GM12874 (cell line): ENCODE results near the gene CDH13.

Experiments
- CTCF ChIP-seq: IDR thresholded peaks from 2 replicates; pipeline ENCODE4 v1.5.1; 2011; ENCODE audit warnings: low read depth, mild to moderate bottlenecking, control low read depth, low read length, moderate library complexity; ENCODE audit not compliant: insufficient read depth

The CDH13 gene

GRCh38 chr16:83044589-83044988 is 417.8 kb downstream of the CDH13 start:
- no peak for TF ChIP-seq CTCF

GRCh38 chr16:83045790-83046189 is 419.0 kb downstream of the CDH13 start:
- TF ChIP-seq CTCF = no peak

- no peak for TF ChIP-seq CTCF
Measured at GRCh38 chr16:83046664-83047063, 419.9 kb downstream of the CDH13 start.

- no peak for TF ChIP-seq CTCF
Measured at GRCh38 chr16:83051451-83051850, 424.7 kb downstream of the CDH13 start.

- no peak for TF ChIP-seq CTCF
Measured at GRCh38 chr16:83054283-83054682, 427.5 kb downstream of the CDH13 start.

- TF ChIP-seq CTCF = no peak
Measured at GRCh38 chr16:83058376-83058775, 431.6 kb downstream of the CDH13 start.

GRCh38 chr16:83059237-83059636 is 432.5 kb downstream of the CDH13 start:
- TF ChIP-seq CTCF = no peak

GRCh38 chr16:83066011-83066410 is 439.2 kb downstream of the CDH13 start:
- TF ChIP-seq CTCF = no peak
